Lower leg skin (tissue), 4 donors: Measurements from ENCODE around the gene TMEM128. TPM values are rescaled to one million over a fixed set of nuclear protein-coding genes. Genes with fewer than 3 reads are reported as not detected.
"Not testable (repeated sequence)": the region's sequence is repeated elsewhere in the genome, so short reads cannot be mapped to it uniquely, and the experiment has no call there.

Experiments
- DNase-seq, 2 donors: peaks; one replicate each; pipeline ENCODE4 v3.0.0-alpha.2; 2019; ENCODE audit warnings: low spot score in 2 of 2
- H3K4me3 ChIP-seq: fragments of 200-600 bp; sonication (generic); 2 replicates; pipeline ENCODE4 v1.5.1; 2017; ENCODE audit warnings: mild to moderate bottlenecking, low read depth; ENCODE audit not compliant: poor library complexity, severe bottlenecking
- POLR2A ChIP-seq, 2 donors: fragments of 450-650 bp; IDR thresholded peaks; one replicate each; pipeline ENCODE4 v1.6.1; 2016 to 2017; ENCODE audit warnings: antibody characterized with exemption in 2 of 2, mild to moderate bottlenecking in 1 of 2, moderate library complexity in 1 of 2
- WGBS, 2 donors: methylation state at CpG; one replicate each; pipeline ENCODE4 v1.1.5; 2018; 5-methylcytosine and 5-hydroxymethylcytosine counted together
- intact Hi-C: fragments of 100-400 bp; cut with DNase I; formaldehyde crosslinking; loops from one replicate; pipeline ENCODE4 v1.15.0; 2023; ENCODE audit warnings: low total_unique reads
- total RNA-seq, 4 donors: library from RNA; depleted of rRNA; stranded (reverse); fragments of >200 nt; gene quantifications; one replicate each; pipeline ENCODE4 v1.1.0, GENCODE V29; 2016
- TF ChIP-seq, protein P1 (sequence below), 3 donors: fragments of 450-650 bp; IDR thresholded peaks; one replicate each; pipeline ENCODE4 v1.5.1; 2016; ENCODE audit warnings: antibody characterized with exemption in 3 of 3, mild to moderate bottlenecking in 3 of 3, moderate library complexity in 2 of 3

Gene TMEM128
- total RNA-seq, 4 donors from 2014 or later, result 19.5 to 24.5 (median 20.6) TPM

DNA sequence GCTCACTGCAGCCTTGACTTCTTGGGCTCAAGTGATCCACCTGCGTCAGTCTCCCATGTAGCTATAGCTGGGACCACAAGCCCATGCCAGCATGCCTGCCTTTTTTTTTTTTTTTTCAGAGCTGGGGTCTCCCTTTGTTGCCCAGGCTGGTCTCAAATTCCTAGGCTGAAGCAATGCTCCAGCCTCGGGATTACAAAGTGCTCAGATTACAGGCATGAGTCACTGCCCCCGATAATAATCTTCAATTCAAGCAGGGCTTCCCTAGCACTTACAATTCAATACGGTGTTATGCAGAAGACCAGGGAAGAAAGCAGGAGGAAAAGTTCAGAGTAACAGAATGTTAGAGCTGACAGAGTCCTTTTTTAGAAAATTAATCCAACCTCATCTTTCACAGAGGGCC lies 47.4 kb downstream of the TMEM128 start:
- WGBS, 2 donors, result 50 to 58% methylated on average over 4 of the region's 4 CpGs

DNA sequence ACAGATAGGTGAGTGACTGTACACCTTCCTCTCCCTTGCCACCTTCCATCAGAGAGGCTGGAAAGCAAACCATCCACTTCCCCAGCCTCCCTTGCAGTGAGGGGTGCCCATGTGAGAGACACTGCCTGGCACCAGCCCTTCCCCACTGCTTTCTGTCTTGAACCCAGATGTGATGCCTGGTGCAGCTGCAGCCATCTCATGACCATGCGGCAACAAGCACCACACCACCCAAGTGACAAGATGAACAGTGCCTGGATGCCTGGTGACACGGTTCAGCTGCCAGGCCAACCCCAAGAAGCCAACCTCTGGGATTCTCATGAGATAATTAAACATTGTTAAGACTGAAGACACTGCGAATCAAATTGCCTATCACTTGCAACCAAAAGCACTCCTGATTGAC lies 52.7 kb downstream of the TMEM128 start:
- 89 to 97% methylated on average over 3 of the region's 3 CpGs for WGBS, 2 donors
- DNase-seq, result no peak
- intact Hi-C loops, result no loop called here
- TF ChIP-seq POLR2A (IDR thresholded peaks at IDR 0.05), result no peak
- TF ChIP-seq, protein P1, sequence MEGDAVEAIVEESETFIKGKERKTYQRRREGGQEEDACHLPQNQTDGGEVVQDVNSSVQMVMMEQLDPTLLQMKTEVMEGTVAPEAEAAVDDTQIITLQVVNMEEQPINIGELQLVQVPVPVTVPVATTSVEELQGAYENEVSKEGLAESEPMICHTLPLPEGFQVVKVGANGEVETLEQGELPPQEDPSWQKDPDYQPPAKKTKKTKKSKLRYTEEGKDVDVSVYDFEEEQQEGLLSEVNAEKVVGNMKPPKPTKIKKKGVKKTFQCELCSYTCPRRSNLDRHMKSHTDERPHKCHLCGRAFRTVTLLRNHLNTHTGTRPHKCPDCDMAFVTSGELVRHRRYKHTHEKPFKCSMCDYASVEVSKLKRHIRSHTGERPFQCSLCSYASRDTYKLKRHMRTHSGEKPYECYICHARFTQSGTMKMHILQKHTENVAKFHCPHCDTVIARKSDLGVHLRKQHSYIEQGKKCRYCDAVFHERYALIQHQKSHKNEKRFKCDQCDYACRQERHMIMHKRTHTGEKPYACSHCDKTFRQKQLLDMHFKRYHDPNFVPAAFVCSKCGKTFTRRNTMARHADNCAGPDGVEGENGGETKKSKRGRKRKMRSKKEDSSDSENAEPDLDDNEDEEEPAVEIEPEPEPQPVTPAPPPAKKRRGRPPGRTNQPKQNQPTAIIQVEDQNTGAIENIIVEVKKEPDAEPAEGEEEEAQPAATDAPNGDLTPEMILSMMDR (IDR thresholded peaks at IDR 0.05), result no peak
- H3K4me3 ChIP-seq, result no peak overlapping the region

More for the DNA sequence above, 47.4 kb downstream of the TMEM128 start:
- DNase-seq, result no peak
- TF ChIP-seq, protein P1 (IDR thresholded peaks at IDR 0.05), result no peak
- TF ChIP-seq POLR2A (IDR thresholded peaks at IDR 0.05), result no peak
- H3K4me3 ChIP-seq, result no peak overlapping the region
- intact Hi-C loops, result no loop called here

DNA sequence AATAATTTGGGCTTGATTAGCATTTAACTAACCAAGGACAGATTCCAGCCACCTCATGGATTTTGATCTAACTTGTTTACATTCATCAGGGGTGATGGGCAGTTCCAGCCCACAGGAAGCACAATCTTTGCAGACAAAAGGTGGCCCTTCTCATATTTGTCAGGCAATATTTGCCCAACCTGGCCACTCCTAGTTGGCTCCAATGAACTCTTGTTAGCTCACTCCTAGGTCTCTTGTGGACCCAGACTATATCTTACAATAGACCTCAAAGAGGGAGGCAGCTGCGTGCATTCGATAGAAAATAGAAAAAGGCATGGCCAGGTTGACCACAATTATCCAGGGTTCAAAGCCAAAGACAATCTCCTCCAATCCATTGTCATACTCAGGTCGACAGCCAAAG lies 59.5 kb downstream of the TMEM128 start:
- intact Hi-C loops, DNase-seq, H3K4me3 ChIP-seq: not testable (repeated sequence)
- 76 to 90% methylated on average over 3 of the region's 3 CpGs for WGBS, 2 donors

Other genes starting within 250 kb of the TMEM128 start
- gene OTOP1, start 21.3 kb downstream of the TMEM128 start, total RNA-seq, result under 1 TPM in 2 of 4 donors, not detected in 2; 0.23 to 0.37 TPM
- 10 to 100 TPM in 2 of 4 donors, 1 to 10 TPM in 2; 5.9 to 13.2 (median 10.0) TPM for gene LYAR, start 41.9 kb upstream of the TMEM128 start, total RNA-seq
- gene ZBTB49, start 42.0 kb upstream of the TMEM128 start, total RNA-seq, result 10 to 100 TPM in 1 of 4 donors, 1 to 10 TPM in 3; 4.9 to 29.5 (median 6.9) TPM
- gene NSG1, start 138.9 kb upstream of the TMEM128 start, total RNA-seq, result 100 to 1,000 TPM; 109 to 158 (median 139) TPM